Gastrocnemius medialis (tissue), 4 donors: ENCODE data around the gene ZSCAN21.

ENCODE experiments used
- POLR2A ChIP-seq, 2 donors: fragments of 450-650 bp; IDR thresholded peaks; one replicate each; pipeline ENCODE4 v1.6.1; 2017; ENCODE audit warnings: antibody characterized with exemption in 2 of 2, mild to moderate bottlenecking in 2 of 2, moderate library complexity in 2 of 2
- TF ChIP-seq, protein P1 (sequence below), 5 experiments: fragments of 450-650 bp in 3 of 5; fragments of 200-600 bp in 2 of 5; sonication (generic) in 2 of 5; IDR thresholded peaks in 4 of 5; conservative IDR thresholded peaks in 1 of 5; 1 replicate in 4 of 5; 2 replicates in 1 of 5; pipeline ENCODE4 v1.5.1; 2016 to 2019; ENCODE audit warnings: antibody characterized with exemption in 5 of 5, mild to moderate bottlenecking in 3 of 5, moderate library complexity in 3 of 5

GRCh38 chr7:100022621-100023020, 27.0 kb upstream of the ZSCAN21 start:
- TF ChIP-seq POLR2A (IDR thresholded peaks at IDR 0.05), result no peak
- TF ChIP-seq, protein P1, sequence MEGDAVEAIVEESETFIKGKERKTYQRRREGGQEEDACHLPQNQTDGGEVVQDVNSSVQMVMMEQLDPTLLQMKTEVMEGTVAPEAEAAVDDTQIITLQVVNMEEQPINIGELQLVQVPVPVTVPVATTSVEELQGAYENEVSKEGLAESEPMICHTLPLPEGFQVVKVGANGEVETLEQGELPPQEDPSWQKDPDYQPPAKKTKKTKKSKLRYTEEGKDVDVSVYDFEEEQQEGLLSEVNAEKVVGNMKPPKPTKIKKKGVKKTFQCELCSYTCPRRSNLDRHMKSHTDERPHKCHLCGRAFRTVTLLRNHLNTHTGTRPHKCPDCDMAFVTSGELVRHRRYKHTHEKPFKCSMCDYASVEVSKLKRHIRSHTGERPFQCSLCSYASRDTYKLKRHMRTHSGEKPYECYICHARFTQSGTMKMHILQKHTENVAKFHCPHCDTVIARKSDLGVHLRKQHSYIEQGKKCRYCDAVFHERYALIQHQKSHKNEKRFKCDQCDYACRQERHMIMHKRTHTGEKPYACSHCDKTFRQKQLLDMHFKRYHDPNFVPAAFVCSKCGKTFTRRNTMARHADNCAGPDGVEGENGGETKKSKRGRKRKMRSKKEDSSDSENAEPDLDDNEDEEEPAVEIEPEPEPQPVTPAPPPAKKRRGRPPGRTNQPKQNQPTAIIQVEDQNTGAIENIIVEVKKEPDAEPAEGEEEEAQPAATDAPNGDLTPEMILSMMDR (IDR thresholded peaks at IDR 0.05 in 4 of 5, conservative IDR thresholded peaks at IDR 0.05 in 1 of 5), result no peak
